K562 (cell line): ENCODE data around the gene SLC20A1. TPM values are rescaled to one million over a fixed set of nuclear protein-coding genes. Genes with fewer than 3 reads are reported as not detected.

Experiments
- ATAC-seq: fragments of 200-7000 bp; cut with Tn5 transposase; 3 replicates; pipeline ENCODE4 v1.9.1; 2020; ENCODE audit warnings: moderate library complexity
- BruUV-seq: library from RNA; stranded (reverse); fragments of 400-500 nt; replicated peaks from 2 replicates; lab custom pipeline; 2021; lab: Mats Ljungman, UMichigan
- CTCF ChIA-PET: fragments of 300-600 bp; formaldehyde crosslinking; extraction: SDS; loops from one replicate; lab custom pipeline; 2021; ENCODE audit warnings: low intra/inter-chr PET ratio; lab: Yijun Ruan, JAX
- POLR2A ChIA-PET: fragments of 300-600, 350-650 bp; sonication (Branson Sonifier 250); formaldehyde crosslinking; extraction: SDS; loops from one replicate; lab custom pipeline; 2021; ENCODE audit warnings: antibody characterized with exemption, inconsistent platforms; lab: Yijun Ruan, JAX
- DNase-seq, 4 experiments: peaks; one replicate each; pipeline versions ENCODE4 v3.0.0 to v3.0.0-alpha.2; 2011 to 2018; ENCODE audit warnings: low spot score in 3 of 4, mixed read lengths in 3 of 4; ENCODE audit errors: extremely low read depth in 1 of 4
- FAIRE-seq: peaks from 2 replicates; lab custom pipeline; 2011; peaks lifted over from hg19 to GRCh38; lab: Jason Lieb, UNC
- H2AFZ ChIP-seq: 2 replicates; pipeline ENCODE4 v1.6.0; 2011; ENCODE audit warnings: low read depth, low read length, control low read depth, inconsistent platforms
- H3K27ac ChIP-seq: fragments of 200-600 bp; 3 replicates; pipeline ENCODE4 v1.8.0; 2011; ENCODE audit warnings: low read depth, mild to moderate bottlenecking, control low read depth, inconsistent platforms, low read length, moderate library complexity, mixed read lengths; ENCODE audit errors: extremely low read depth
- H3K27me3 ChIP-seq, 2 experiments: fragments of 300-600 bp in 1 of 2; 2 replicates in 1 of 2; 3 replicates in 1 of 2; pipeline versions ENCODE4 v1.6.0 to v1.8.0; 2011; ENCODE audit warnings: inconsistent platforms in 2 of 2, low read length in 2 of 2, mild to moderate bottlenecking in 1 of 2, mixed read lengths in 1 of 2, moderate library complexity in 1 of 2; ENCODE audit not compliant: control insufficient read depth in 2 of 2, insufficient read depth in 2 of 2
- H3K36me3 ChIP-seq: fragments of 300-600 bp; 3 replicates; pipeline ENCODE4 v1.8.0; 2011; ENCODE audit warnings: mild to moderate bottlenecking, low read length, inconsistent platforms; ENCODE audit not compliant: control insufficient read depth, insufficient read depth
- H3K4me1 ChIP-seq, 2 experiments: fragments of 200-600 bp in 1 of 2; replicated peaks in 1 of 2; 2 replicates in 1 of 2; 3 replicates in 1 of 2; pipeline versions ENCODE4 v1.5.1 to v1.8.0; 2011; ENCODE audit warnings: inconsistent platforms in 2 of 2, low read length in 2 of 2, mild to moderate bottlenecking in 1 of 2, mixed read lengths in 1 of 2, moderate library complexity in 1 of 2; ENCODE audit not compliant: control insufficient read depth in 2 of 2, insufficient read depth in 2 of 2
- H3K4me2 ChIP-seq: 2 replicates; pipeline ENCODE4 v1.6.1; 2011; ENCODE audit warnings: low read length, control low read depth, inconsistent platforms, mixed read lengths; ENCODE audit not compliant: insufficient read depth
- H3K4me3 ChIP-seq: fragments of 200-600 bp; sonication (generic), shearing (Covaris generic); 2 replicates; pipeline ENCODE4 v1.5.1; 2016; ENCODE audit warnings: control low read depth, inconsistent platforms
- H3K79me2 ChIP-seq: fragments of 200-600 bp; 3 replicates; pipeline ENCODE4 v1.8.0; 2011; ENCODE audit warnings: low read length, inconsistent platforms; ENCODE audit not compliant: control insufficient read depth, insufficient read depth
- H3K9ac ChIP-seq, 2 experiments: 2 replicates each; pipeline versions ENCODE4 v1.6.0 to v1.6.1; 2011; ENCODE audit warnings: low read depth in 2 of 2, low read length in 2 of 2, control low read depth in 1 of 2, inconsistent platforms in 1 of 2, mild to moderate bottlenecking in 1 of 2, mixed read lengths in 1 of 2; ENCODE audit not compliant: insufficient read depth in 1 of 2
- H3K9me1 ChIP-seq: one replicate; pipeline ENCODE4 v1.6.0; 2011; ENCODE audit warnings: inconsistent platforms, mild to moderate bottlenecking, low read length, moderate library complexity; ENCODE audit not compliant: control insufficient read depth, insufficient read depth
- H3K9me3 ChIP-seq: replicated peaks from 2 replicates; pipeline ENCODE4 v1.5.1; 2011; ENCODE audit warnings: low read depth, low read length, inconsistent platforms; ENCODE audit not compliant: control insufficient read depth, insufficient read depth
- H4K20me1 ChIP-seq: replicated peaks from 2 replicates; pipeline ENCODE4 v1.6.1; 2011; ENCODE audit warnings: low read length, inconsistent platforms, mixed read lengths; ENCODE audit not compliant: control insufficient read depth, insufficient read depth
- ARID1B ChIP-seq: fragments of 450-650 bp; IDR thresholded peaks from 2 replicates; pipeline ENCODE4 v1.6.1; 2016; ENCODE audit warnings: antibody characterized with exemption, mild to moderate bottlenecking, inconsistent platforms
- ATF1 ChIP-seq, 2 experiments: fragments of 450-650 bp in 1 of 2; IDR thresholded peaks; 2 replicates each; pipeline ENCODE4 v1.6.1; 2016; ENCODE audit warnings: missing compliant biosample characterization in 1 of 2, missing genetic modification characterization in 1 of 2
- BCL6 ChIP-seq: fragments of 250-450 bp; sonication (Bioruptor Pico); IDR thresholded peaks from 2 replicates; pipeline ENCODE4 v1.4.0; 2020
- BRD9 ChIP-seq: fragments of 450-650 bp; IDR thresholded peaks from 2 replicates; pipeline ENCODE4 v1.6.1; 2018; ENCODE audit warnings: low read depth; ENCODE audit not compliant: partially characterized antibody
- CHD2 ChIP-seq: IDR thresholded peaks from 2 replicates; pipeline ENCODE4 v1.6.1; 2011; ENCODE audit warnings: low read depth, low read length
- ETV6 ChIP-seq, 3 experiments: fragments of 150-350 bp in 1 of 3; sonication (generic) in 1 of 3; formaldehyde crosslinking in 1 of 3; IDR thresholded peaks; 2 replicates each; pipeline versions ENCODE4 v1.6.1 to v1.8.0; 2014 to 2022; ENCODE audit warnings: borderline replicate concordance in 2 of 3, low read depth in 2 of 3, antibody characterized with exemption in 1 of 3, low read length in 1 of 3, mild to moderate bottlenecking in 1 of 3, missing genetic modification reagents in 1 of 3
- EZH2 ChIP-seq: IDR thresholded peaks from 2 replicates; pipeline ENCODE4 v1.6.1; 2012; ENCODE audit warnings: low read depth, mild to moderate bottlenecking, inconsistent platforms, low read length, borderline replicate concordance
- GATA2 ChIP-seq: sonication (generic); formaldehyde crosslinking; IDR thresholded peaks from 2 replicates; pipeline ENCODE4 v1.4.0; 2020; ENCODE audit warnings: mild to moderate bottlenecking, missing genetic modification reagents
- HDAC3 ChIP-seq: fragments of 450-650 bp; IDR thresholded peaks from 2 replicates; pipeline ENCODE4 v1.6.1; 2018; ENCODE audit warnings: borderline replicate concordance, mild to moderate bottlenecking, moderate library complexity; ENCODE audit not compliant: partially characterized antibody
- HMGN3 ChIP-seq: IDR thresholded peaks from 2 replicates; pipeline ENCODE4 v1.6.1; 2011; ENCODE audit warnings: borderline replicate concordance, low read depth, mild to moderate bottlenecking, mixed read lengths, low read length; ENCODE audit not compliant: insufficient read length; ENCODE audit errors: extremely low read depth
- KDM1A ChIP-seq, 2 experiments: fragments of 450-650 bp; IDR thresholded peaks; 2 replicates each; pipeline ENCODE4 v1.6.1; 2016; ENCODE audit warnings: mild to moderate bottlenecking in 2 of 2
- KLF13 ChIP-seq: fragments of 450-650 bp; IDR thresholded peaks from 2 replicates; pipeline ENCODE4 v1.6.1; 2016; ENCODE audit warnings: missing genetic modification characterization, low read depth, mild to moderate bottlenecking, missing compliant biosample characterization, moderate library complexity, borderline replicate concordance
- MCM5 ChIP-seq: fragments of 450-650 bp; IDR thresholded peaks from 2 replicates; pipeline ENCODE4 v1.6.1; 2016; ENCODE audit warnings: low read depth
- MTF1 ChIP-seq: fragments of 250-450 bp; sonication (Bioruptor Pico); IDR thresholded peaks from 2 replicates; pipeline ENCODE4 v1.9.0; 2021; ENCODE audit warnings: moderate library complexity, mild to moderate bottlenecking, inconsistent platforms, borderline replicate concordance
- PTRF ChIP-seq: fragments of 450-650 bp; IDR thresholded peaks from 2 replicates; pipeline ENCODE4 v1.6.1; 2016; ENCODE audit warnings: mild to moderate bottlenecking, missing genetic modification characterization, missing compliant biosample characterization
- SMAD3 ChIP-seq: fragments of 450-650 bp; formaldehyde crosslinking; conservative IDR thresholded peaks from 2 replicates; pipeline ENCODE4 v1.4.0; 2020; ENCODE audit warnings: mild to moderate bottlenecking
- WHSC1 ChIP-seq: IDR thresholded peaks from one replicate; pipeline ENCODE4 v1.6.1; 2012; ENCODE audit warnings: low read length, control low read depth, inconsistent platforms
- YY1 ChIP-seq, 3 experiments: IDR thresholded peaks; 2 replicates each; pipeline ENCODE4 v1.6.1; 2011; ENCODE audit warnings: low read length in 2 of 3, mild to moderate bottlenecking in 2 of 3, moderate library complexity in 2 of 3, borderline replicate concordance in 1 of 3, control low read depth in 1 of 3, low read depth in 1 of 3; ENCODE audit not compliant: insufficient read depth in 3 of 3, insufficient replicate concordance in 2 of 3, control insufficient read depth in 1 of 3, insufficient read length in 1 of 3; ENCODE audit errors: extremely low read depth in 1 of 3
- ZFP36 ChIP-seq: fragments of 150-350 bp; IDR thresholded peaks from 2 replicates; pipeline ENCODE4 v1.6.1; 2018; ENCODE audit warnings: low read length, low read depth; ENCODE audit not compliant: partially characterized antibody
- WGBS: fragments of 100-300 bp; shearing (Covaris generic); methylation state at CpG from one replicate; pipeline ENCODE4 v1.1.6; 2016; ENCODE audit warnings: low coverage, mixed read lengths; ENCODE audit not compliant: insufficient coverage; ENCODE audit errors: missing lambda C conversion rate; 5-methylcytosine and 5-hydroxymethylcytosine counted together
- in situ Hi-C: fragments of 300-500 bp; cut with MboI; formaldehyde crosslinking; loops from 4 replicates; pipeline ENCODE4 v1.15.0; 2018; ENCODE audit warnings: inconsistent platforms, mixed read lengths
- intact Hi-C: fragments of 100-400 bp; cut with micrococcal nuclease; formaldehyde crosslinking; loops from 2 replicates; pipeline ENCODE4 v1.14.2; 2022
- polyA plus RNA-seq, 8 experiments: library from polyadenylated mRNA; depleted of rRNA in 4 of 8; stranded (reverse) in 5 of 8; unstranded in 3 of 8; fragments of >200 nt; fragmentation: Nextera tagmentation in 2 of 8; fragmentation: Illumina TruSeq in 1 of 8; extraction: Ambion mirVana in 2 of 8; extraction: Trizol in 1 of 8; gene quantifications; 2 replicates each; pipeline versions ENCODE4 v1.2.1 to v1.2.3, GENCODE V29; 2011 to 2014; ENCODE audit warnings: inconsistent platforms in 1 of 8, missing spikeins in 1 of 8
- total RNA-seq, 7 experiments: library from RNA; depleted of rRNA in 6 of 7; stranded (reverse); fragments of >200 nt in 6 of 7; fragmentation: Illumina TruSeq in 2 of 7; extraction: Trizol in 2 of 7; gene quantifications; 2 replicates each; pipeline versions ENCODE4 v1.2.1 to v1.2.3, GENCODE V29; 2011 to 2021; ENCODE audit warnings: low replicate concordance in 1 of 7
- TF ChIP-seq, protein P1 (sequence below): fragments of 450-650 bp; formaldehyde crosslinking; IDR thresholded peaks from 2 replicates; pipeline ENCODE4 v1.4.0; 2020; ENCODE audit warnings: mild to moderate bottlenecking, mixed read lengths

The SLC20A1 gene
- total and polyA plus RNA-seq, 9 of the 15 experiments (the other 6 are each of a cell fraction or from before 2014, with no cell fraction given): 53.8 to 150 (median 74.7) TPM

DNA sequence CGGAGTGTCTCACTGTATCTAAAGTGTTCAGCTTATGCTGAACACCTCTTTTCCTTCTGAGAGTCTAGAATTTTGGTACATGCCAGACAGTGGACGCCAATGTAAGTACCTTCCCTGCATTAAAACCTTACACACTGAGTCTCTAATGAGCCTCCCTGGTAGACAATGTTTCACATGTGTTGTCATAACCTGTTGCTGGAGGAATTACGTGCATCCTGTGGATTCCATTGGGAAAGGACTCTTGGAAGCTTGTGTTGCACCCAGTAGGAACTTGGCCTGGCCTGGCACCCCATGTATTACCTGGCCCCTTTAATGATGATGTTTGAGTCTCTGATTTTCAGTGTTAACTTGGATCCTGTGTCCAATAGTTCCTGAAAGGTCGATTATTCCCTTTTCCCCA lies 40.8 kb upstream of the SLC20A1 start:
- POLR2A ChIA-PET: interaction anchor here (1.3 kb wide), 1 partner anchor 25 kb away, joined by 5 read pairs; no protein-coding TSS in a partner anchor
- Histone ChIP-seq H3K4me3 (no peak overlapping the region), H3K36me3 (no peaks in the 10 kb centered on the region), H3K27me3 (no peaks in the 10 kb centered on the region), H3K9me1 (no peaks in the 10 kb centered on the region)
- no peak for DNase-seq
- no peak for ATAC-seq
- TF ChIP-seq GATA2 (CRISPR knock-in tag) (no peak), KDM1A (IDR thresholded peaks at IDR 0.05) (no peak), ATF1 (CRISPR knock-in tag; IDR thresholded peaks at IDR 0.05) (no peak), ATF1 (tag; IDR thresholded peaks at IDR 0.05) (no peak), BCL6 (CRISPR knock-in tag) (no peak), CHD2 (no peak), WHSC1 (no peak), BRD9 (no peak), YY1 (IDR thresholded peaks at IDR 0.05; ENCODE audit: borderline replicate concordance in 1 of 3, control insufficient read depth in 1 of 3, extremely low read depth in 1 of 3, insufficient read depth in 3 of 3, insufficient read length in 1 of 3, insufficient replicate concordance in 2 of 3, low read depth in 1 of 3, low read length in 2 of 3) (no peak), HDAC3 (no peak), MTF1 (CRISPR knock-in tag) (no peak), HMGN3 (no peak), MCM5 (no peak), PTRF (tag) (no peak), KLF13 (tag) (no peak), EZH2 (no peak), ZFP36 (no peak), ETV6 (IDR thresholded peaks at IDR 0.05; ENCODE audit: borderline replicate concordance in 1 of 2, low read depth in 2 of 2, low read length in 1 of 2) (no peak), ETV6 (CRISPR knock-in tag; IDR thresholded peaks at IDR 0.05; ENCODE audit: borderline replicate concordance) (no peak), SMAD3 (no peak), ARID1B (no peak)
- TF ChIP-seq, protein P1, sequence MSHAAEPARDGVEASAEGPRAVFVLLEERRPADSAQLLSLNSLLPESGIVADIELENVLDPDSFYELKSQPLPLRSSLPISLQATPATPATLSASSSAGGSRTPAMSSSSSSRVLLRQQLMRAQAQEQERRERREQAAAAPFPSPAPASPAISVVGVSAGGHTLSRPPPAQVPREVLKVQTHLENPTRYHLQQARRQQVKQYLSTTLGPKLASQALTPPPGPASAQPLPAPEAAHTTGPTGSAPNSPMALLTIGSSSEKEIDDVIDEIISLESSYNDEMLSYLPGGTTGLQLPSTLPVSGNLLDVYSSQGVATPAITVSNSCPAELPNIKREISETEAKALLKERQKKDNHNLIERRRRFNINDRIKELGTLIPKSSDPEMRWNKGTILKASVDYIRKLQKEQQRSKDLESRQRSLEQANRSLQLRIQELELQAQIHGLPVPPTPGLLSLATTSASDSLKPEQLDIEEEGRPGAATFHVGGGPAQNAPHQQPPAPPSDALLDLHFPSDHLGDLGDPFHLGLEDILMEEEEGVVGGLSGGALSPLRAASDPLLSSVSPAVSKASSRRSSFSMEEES (CRISPR knock-in tag): no peak
- TF ChIP-seq, all 486 proteins: peak for 0
- no peak for FAIRE-seq
- no peaks in the 10 kb centered on the region for H3K9me3 ChIP-seq
- H3K4me1 ChIP-seq: peaks cover 0 to under 1% of the 10 kb centered on the region in 2 experiments; a peak in 2 of 5 replicates
- WGBS: 18% methylated on average over 4 of the region's 4 CpGs
- H3K79me2 ChIP-seq: no peaks in the 10 kb centered on the region
- CTCF ChIA-PET: no interaction called here
- no peak overlapping the region for H3K4me2 ChIP-seq
- no peak overlapping the region for H2AFZ ChIP-seq
- in situ Hi-C loops (loop anchor here (5.0 to 25.0 kb wide), 2 partner anchors 122 to 282 kb away; no protein-coding TSS in a partner anchor), intact Hi-C loops (loop anchor here (5.0 kb wide), 2 partner anchors 277 to 337 kb away; no protein-coding TSS in a partner anchor)
- no peaks in the 10 kb centered on the region for H4K20me1 ChIP-seq
- BruUV-seq: no TSS peak
- H3K27ac ChIP-seq: no peak overlapping the region
- H3K9ac ChIP-seq: no peak overlapping the region
